Gastroesophageal sphincter (tissue), 4 donors: Measurements from ENCODE around the gene LBR. TPM values are rescaled to one million over a fixed set of nuclear protein-coding genes. Genes with fewer than 3 reads are reported as not detected.
A peak's percentile ranks its signal among the peaks of the same experiment; 100 is the strongest.

Experiments used
- ATAC-seq: fragments of 150-250 bp; one replicate; pipeline ENCODE4 v1.9.1; 2016; ENCODE audit warnings: mild to moderate bottlenecking, moderate library complexity
- H3K27ac ChIP-seq, 4 donors: fragments of 200-600 bp; sonication (generic) in 3 of 4; 1 replicate in 3 of 4; 2 replicates in 1 of 4; pipeline ENCODE4 v1.5.1; 2016 to 2019
- H3K27me3 ChIP-seq: fragments of 200-600 bp; sonication (generic); one replicate; pipeline ENCODE4 v1.5.1; 2019
- H3K36me3 ChIP-seq, 2 donors: fragments of 200-600 bp; sonication (generic); one replicate each; pipeline ENCODE4 v1.5.1; 2019; ENCODE audit warnings: control low read depth in 1 of 2
- H3K4me1 ChIP-seq, 3 donors: fragments of 200-600 bp; sonication (generic); 1 replicate in 2 of 3; 2 replicates in 1 of 3; pipeline ENCODE4 v1.5.1; 2016 to 2019; ENCODE audit warnings: control low read depth in 2 of 3
- H3K4me3 ChIP-seq, 2 donors: fragments of 200-600 bp; sonication (generic); one replicate each; pipeline ENCODE4 v1.5.1; 2019; ENCODE audit warnings: mild to moderate bottlenecking in 1 of 2, moderate library complexity in 1 of 2
- H3K9me3 ChIP-seq, 3 donors: fragments of 200-600 bp; sonication (generic); one replicate each; pipeline ENCODE4 v1.5.1; 2017 to 2019; ENCODE audit warnings: control low read depth in 2 of 3
- CTCF ChIP-seq, 4 experiments: fragments of 200-600 bp in 2 of 4; fragments of 450-650 bp in 2 of 4; sonication (generic) in 1 of 4; IDR thresholded peaks; one replicate each; pipeline ENCODE4 v1.5.1; 2017 to 2019; ENCODE audit warnings: antibody characterized with exemption in 4 of 4, mild to moderate bottlenecking in 2 of 4, moderate library complexity in 2 of 4
- EP300 ChIP-seq: sonication (generic); formaldehyde crosslinking; IDR thresholded peaks from one replicate; pipeline ENCODE4 v1.6.1; 2017; ENCODE audit warnings: antibody characterized with exemption, mild to moderate bottlenecking
- POLR2A ChIP-seq, 2 donors: fragments of 450-650 bp; IDR thresholded peaks; one replicate each; pipeline ENCODE4 v1.6.1; 2017; ENCODE audit warnings: antibody characterized with exemption in 2 of 2, mild to moderate bottlenecking in 2 of 2, moderate library complexity in 1 of 2
- POLR2AphosphoS5 ChIP-seq: sonication (generic); formaldehyde crosslinking; IDR thresholded peaks from one replicate; pipeline ENCODE4 v1.6.1; 2017; ENCODE audit warnings: antibody characterized with exemption
- WGBS, 2 donors: methylation state at CpG; one replicate each; pipeline ENCODE4 v1.1.5; 2018; ENCODE audit warnings: low coverage in 1 of 2; 5-methylcytosine and 5-hydroxymethylcytosine counted together
- total RNA-seq, 4 donors: library from RNA; depleted of rRNA; stranded (reverse); fragments of >200 nt; gene quantifications; one replicate each; pipeline ENCODE4 v1.1.0, GENCODE V29; 2016

Gene LBR
- total RNA-seq, 4 donors from 2014 or later = 78.2 to 139 (median 92.8) TPM

- Histone ChIP-seq H3K36me3 (peaks cover 18 to 93% of the 10 kb centered on the region in 2 donors), H3K27ac (no peak overlapping the region), H3K9me3 (no peaks in the 10 kb centered on the region), H3K4me3 (no peak overlapping the region), H3K27me3 (no peaks in the 10 kb centered on the region), H3K4me1 (peaks cover 0 to 54% (median 8%) of the 10 kb centered on the region in 3 donors)
- 83 to 86% methylated on average over 7 to 11 of the region's 11 CpGs for WGBS, 2 donors
- no peak for TF ChIP-seq POLR2AphosphoS5
- TF ChIP-seq EP300 = no peak
- TF ChIP-seq POLR2A (IDR thresholded peaks at IDR 0.05) = no peak
- no peak for TF ChIP-seq CTCF (IDR thresholded peaks at IDR 0.05)
- no peak for ATAC-seq
Observed at GRCh38 chr1:225415967-225416745, 11.7 kb downstream of the LBR start.

- no peak overlapping the region for H3K27ac ChIP-seq
- TF ChIP-seq POLR2A (IDR thresholded peaks at IDR 0.05) (no peak), EP300 (no peak), CTCF (IDR thresholded peaks at IDR 0.05) (no peak), POLR2AphosphoS5 (no peak)
- H3K27me3 ChIP-seq = no peaks in the 10 kb centered on the region
- no peak overlapping the region for H3K4me3 ChIP-seq
- WGBS, 2 donors = 87 to 95% methylated on average over 4 of the region's 4 CpGs
- peaks cover 19 to 95% of the 10 kb centered on the region in 2 donors for H3K36me3 ChIP-seq
- ATAC-seq = no peak
- H3K4me1 ChIP-seq = peaks cover 0 to 46% (median 8%) of the 10 kb centered on the region in 3 donors
- H3K9me3 ChIP-seq = no peaks in the 10 kb centered on the region
Observed at GRCh38 chr1:225415307-225415706, 12.5 kb downstream of the LBR start.

- Histone ChIP-seq H3K4me3 (no peak overlapping the region), H3K27ac (peak overlapping the region in 2 of 4 donors; percentile 9 to 15), H3K27me3 (no peaks in the 10 kb centered on the region), H3K4me1 (peaks cover 0 to 57% (median 8%) of the 10 kb centered on the region in 3 donors), H3K9me3 (no peaks in the 10 kb centered on the region), H3K36me3 (peaks cover 18 to 95% of the 10 kb centered on the region in 2 donors)
- no peak for ATAC-seq
- TF ChIP-seq CTCF (IDR thresholded peaks at IDR 0.05) (no peak), POLR2AphosphoS5 (no peak), EP300 (no peak), POLR2A (IDR thresholded peaks at IDR 0.05) (no peak)
- 60 to 73% methylated on average over 4 of the region's 5 CpGs for WGBS, 2 donors
Observed at GRCh38 chr1:225413708-225414375, 14.0 kb downstream of the LBR start.

- Histone ChIP-seq H3K27me3 (no peaks in the 10 kb centered on the region), H3K36me3 (peaks cover 15 to 95% of the 10 kb centered on the region in 2 donors), H3K4me1 (peaks cover 0 to 54% (median 8%) of the 10 kb centered on the region in 3 donors), H3K27ac (peak overlapping the region in 1 of 4 donors; percentile 15), H3K9me3 (no peaks in the 10 kb centered on the region), H3K4me3 (no peak overlapping the region)
- WGBS, 2 donors = 60 to 73% methylated on average over 3 to 9 of the region's 10 CpGs
- ATAC-seq = no peak
- TF ChIP-seq POLR2A (IDR thresholded peaks at IDR 0.05) (no peak), CTCF (IDR thresholded peaks at IDR 0.05) (no peak), EP300 (no peak), POLR2AphosphoS5 (no peak)
Observed at GRCh38 chr1:225412803-225413351, 15.0 kb downstream of the LBR start.
